ENCODE measurements around the gene TTC23L. TPM values are rescaled to one million over a fixed set of nuclear protein-coding genes. Genes with fewer than 3 reads are reported as not detected.

TTC23L gene
- total and polyA plus RNA-seq, 2 of the 8 experiments (the other 6 are each of a cell fraction or from before 2014, with no cell fraction given): 1.1 to 2.4 TPM

- Histone ChIP-seq H2BK12ac (ENCODE audit: low read depth, low read length) (no peak overlapping the region), H3K18ac (ENCODE audit: extremely low read depth, low read length) (no peak overlapping the region), H4K5ac (ENCODE audit: insufficient read length, low read depth, low read length) (no peak overlapping the region), H3K4me3 (ENCODE audit: extremely low read depth in 1 of 4, insufficient read depth in 2 of 4, low read depth in 3 of 4, low read length in 4 of 4) (no peak overlapping the region), H3K9ac (replicated peaks in 1 of 4; ENCODE audit: extremely low read depth in 1 of 4, low read depth in 3 of 4, low read length in 3 of 4) (no peak overlapping the region), H2BK15ac (ENCODE audit: low read length) (no peak overlapping the region), H3K23me2 (ENCODE audit: low read depth, low read length) (no peaks in the 10 kb centered on the region), H4K8ac (ENCODE audit: extremely low read depth, insufficient read depth, low read length) (no peak overlapping the region), H3K23ac (ENCODE audit: insufficient read length) (no peak overlapping the region), H4K20me1 (replicated peaks in 1 of 2; ENCODE audit: control insufficient read depth in 1 of 2, insufficient read depth in 2 of 2, low read length in 2 of 2) (no peaks in the 10 kb centered on the region), H2BK5ac (ENCODE audit: low read depth, low read length) (no peak overlapping the region), H3K4me2 (ENCODE audit: insufficient read depth in 1 of 2, low read depth in 2 of 2, low read length in 2 of 2) (no peak overlapping the region), H3K79me1 (ENCODE audit: low read depth, low read length) (no peaks in the 10 kb centered on the region), H3K14ac (ENCODE audit: insufficient read length) (no peak overlapping the region), H3K4ac (replicated peaks; ENCODE audit: insufficient read length, low read depth, low read length) (no peak overlapping the region), H2BK120ac (replicated peaks; ENCODE audit: low read depth, low read length) (no peak overlapping the region), H4K91ac (replicated peaks; ENCODE audit: insufficient read length, low read length) (no peak overlapping the region), H3K56ac (replicated peaks; ENCODE audit: insufficient read length, low read depth, low read length) (no peak overlapping the region), H3K27me3 (replicated peaks in 1 of 4; ENCODE audit: control insufficient read depth in 3 of 4, extremely low read depth in 1 of 4, insufficient read depth in 3 of 4, low read length in 3 of 4) (no peaks in the 10 kb centered on the region), H3K36me3 (ENCODE audit: control insufficient read depth in 2 of 4, insufficient read depth in 4 of 4, low read length in 3 of 4) (no peaks in the 10 kb centered on the region), H3K79me2 (ENCODE audit: control insufficient read depth in 1 of 2, insufficient read depth in 2 of 2, low read length in 2 of 2) (no peaks in the 10 kb centered on the region), H2AK5ac (ENCODE audit: low read depth, low read length) (no peak overlapping the region), H2BK20ac (ENCODE audit: low read length) (no peak overlapping the region), H3K4me1 (replicated peaks in 1 of 4; ENCODE audit: control insufficient read depth in 3 of 4, insufficient read depth in 4 of 4, low read length in 3 of 4) (no peaks in the 10 kb centered on the region), H3K9me3 (ENCODE audit: insufficient read depth in 2 of 2, low read depth in 1 of 2, low read length in 1 of 2) (peaks cover 0 to 2% of the 10 kb centered on the region in 2 experiments; a peak in 2 of 4 replicates), H3K27ac (ENCODE audit: low read depth, low read length) (no peak overlapping the region), H2AFZ (ENCODE audit: low read length) (no peak overlapping the region)
- FAIRE-seq (no peak), DNase-seq (ENCODE audit: low read depth in 1 of 2, low spot score in 2 of 2) (no peak)
- ChIA-PET CTCF (ENCODE audit: partially characterized antibody) (interaction anchor here (1.0 kb wide), 1 partner anchor 10 kb away, joined by 3 read pairs; no protein-coding TSS in a partner anchor), POLR2A (ENCODE audit: partially characterized antibody) (no interaction called here)
- TF ChIP-seq RBBP5 (IDR thresholded peaks at IDR 0.05; ENCODE audit: borderline replicate concordance, low read depth, low read length): no peak
- no peak for TF ChIP-seq RAD21 (IDR thresholded peaks at IDR 0.05 in 1 of 2, conservative IDR thresholded peaks at IDR 0.05 in 1 of 2; ENCODE audit: low read depth in 2 of 2, low read length in 2 of 2)
- no peak for TF ChIP-seq YY1 (IDR thresholded peaks at IDR 0.05; ENCODE audit: low read depth, low read length)
- no peak for TF ChIP-seq KDM1A (IDR thresholded peaks at IDR 0.05; ENCODE audit: borderline replicate concordance, low read length)
- no peak for TF ChIP-seq CHD1 (IDR thresholded peaks at IDR 0.05; ENCODE audit: low read depth, low read length)
- TF ChIP-seq FOSL1 (IDR thresholded peaks at IDR 0.05; ENCODE audit: insufficient read depth, low read depth, low read length): no peak
- TF ChIP-seq CTBP2 (IDR thresholded peaks at IDR 0.05; ENCODE audit: borderline replicate concordance, insufficient read depth, insufficient read length, low read length): no peak
- TF ChIP-seq NANOG (IDR thresholded peaks at IDR 0.05; ENCODE audit: insufficient read depth, low read depth, low read length, poor library complexity, severe bottlenecking): no peak
- no peak for TF ChIP-seq RNF2 (IDR thresholded peaks at IDR 0.05; ENCODE audit: borderline replicate concordance, low read depth, low read length, missing control alignments, poor library complexity, severe bottlenecking)
- no peak for TF ChIP-seq SIRT6 (IDR thresholded peaks at IDR 0.05; ENCODE audit: low read length)
- no peak for TF ChIP-seq BRCA1 (IDR thresholded peaks at IDR 0.05; ENCODE audit: low read depth, low read length)
- no peak for TF ChIP-seq TCF12 (IDR thresholded peaks at IDR 0.05; ENCODE audit: low read depth, low read length)
- no peak for TF ChIP-seq TBP (IDR thresholded peaks at IDR 0.05; ENCODE audit: low read depth, low read length)
- no peak for TF ChIP-seq SAP30 (IDR thresholded peaks at IDR 0.05; ENCODE audit: insufficient read depth, insufficient replicate concordance, low read length)
- TF ChIP-seq HDAC6 (IDR thresholded peaks at IDR 0.05; ENCODE audit: low read depth, low read length): no peak
Measured at GRCh38 chr5:34881246-34881645, 42.3 kb downstream of the TTC23L start.

All from H1 (cell line).